Duodenal mucosa (tissue), 2 donors: Measurements from ENCODE around the gene ACACB.

Experiments
- H3K27ac ChIP-seq: one replicate; pipeline ENCODE4 v1.7.0; 2013; ENCODE audit warnings: low read depth, low read length
- H3K27me3 ChIP-seq, 2 donors: one replicate each; pipeline ENCODE4 v1.7.0; 2013; ENCODE audit warnings: low read length in 2 of 2, control low read depth in 1 of 2; ENCODE audit not compliant: insufficient read depth in 2 of 2, control insufficient read depth in 1 of 2
- H3K36me3 ChIP-seq, 2 donors: one replicate each; pipeline ENCODE4 v1.7.0; 2013; ENCODE audit warnings: low read length in 2 of 2, control low read depth in 1 of 2; ENCODE audit not compliant: insufficient read depth in 2 of 2, control insufficient read depth in 1 of 2
- H3K4me1 ChIP-seq, 2 donors: one replicate each; pipeline ENCODE4 v1.7.0; 2013; ENCODE audit warnings: low read length in 2 of 2, control low read depth in 1 of 2; ENCODE audit not compliant: insufficient read depth in 2 of 2, control insufficient read depth in 1 of 2
- H3K4me3 ChIP-seq, 2 donors: one replicate each; pipeline ENCODE4 v1.7.0; 2013; ENCODE audit warnings: low read length in 2 of 2, low read depth in 1 of 2
- H3K9ac ChIP-seq, 2 donors: one replicate each; pipeline ENCODE4 v1.7.0; 2013; ENCODE audit warnings: low read length in 2 of 2, low read depth in 1 of 2
- H3K9me3 ChIP-seq, 2 donors: one replicate each; pipeline ENCODE4 v1.7.0; 2013; ENCODE audit warnings: low read length in 2 of 2, control low read depth in 1 of 2; ENCODE audit not compliant: control insufficient read depth in 1 of 2

The ACACB gene

GRCh38 chr12:109185441-109185840 lies 69.1 kb downstream of the ACACB start:
- Histone ChIP-seq H3K9ac (no peak overlapping the region), H3K9me3 (no peaks in the 10 kb centered on the region), H3K36me3 (peaks cover 9 to 63% of the 10 kb centered on the region in 2 donors), H3K4me3 (no peak overlapping the region), H3K27ac (no peak overlapping the region), H3K4me1 (no peaks in the 10 kb centered on the region), H3K27me3 (no peaks in the 10 kb centered on the region)

DNA sequence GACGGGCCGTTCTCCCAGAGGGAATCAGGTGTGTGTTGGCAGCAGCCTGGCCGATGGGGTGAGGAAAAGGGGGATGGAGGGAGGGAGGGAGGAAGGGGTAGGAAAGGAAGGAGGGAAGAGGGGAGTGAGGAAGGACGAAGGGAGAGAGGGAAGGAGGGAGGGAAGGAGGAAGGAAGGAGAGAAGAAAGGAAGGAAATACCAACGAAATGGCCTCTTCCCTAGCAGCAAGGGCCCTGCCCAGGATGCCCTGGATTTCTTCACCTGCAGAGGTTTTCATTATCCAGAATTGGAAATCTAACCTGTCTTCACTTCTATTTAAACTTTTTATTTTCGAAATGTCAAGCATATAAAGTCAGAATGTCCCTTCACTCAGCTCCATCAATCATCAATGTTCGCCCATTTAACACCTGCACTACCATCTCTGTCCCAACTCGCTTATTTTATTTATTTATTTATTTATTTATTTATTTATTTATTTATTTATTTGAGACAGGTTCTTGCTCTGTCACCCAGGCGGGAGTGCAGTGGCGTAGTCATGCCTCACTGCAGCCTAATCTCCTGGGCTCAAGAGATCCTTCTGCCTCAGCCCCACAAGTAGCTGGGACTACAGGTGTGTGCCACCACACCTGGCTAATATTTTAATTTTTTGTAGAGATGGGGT lies 70.7 kb downstream of the ACACB start:
- no peak overlapping the region for H3K4me3 ChIP-seq
- H3K9ac ChIP-seq: no peak overlapping the region
- H3K27ac ChIP-seq: no peak overlapping the region
- H3K27me3 ChIP-seq: no peaks in the 10 kb centered on the region
- H3K36me3 ChIP-seq: peaks cover 14 to 73% of the 10 kb centered on the region in 2 donors
- no peaks in the 10 kb centered on the region for H3K9me3 ChIP-seq
- H3K4me1 ChIP-seq: no peaks in the 10 kb centered on the region

DNA sequence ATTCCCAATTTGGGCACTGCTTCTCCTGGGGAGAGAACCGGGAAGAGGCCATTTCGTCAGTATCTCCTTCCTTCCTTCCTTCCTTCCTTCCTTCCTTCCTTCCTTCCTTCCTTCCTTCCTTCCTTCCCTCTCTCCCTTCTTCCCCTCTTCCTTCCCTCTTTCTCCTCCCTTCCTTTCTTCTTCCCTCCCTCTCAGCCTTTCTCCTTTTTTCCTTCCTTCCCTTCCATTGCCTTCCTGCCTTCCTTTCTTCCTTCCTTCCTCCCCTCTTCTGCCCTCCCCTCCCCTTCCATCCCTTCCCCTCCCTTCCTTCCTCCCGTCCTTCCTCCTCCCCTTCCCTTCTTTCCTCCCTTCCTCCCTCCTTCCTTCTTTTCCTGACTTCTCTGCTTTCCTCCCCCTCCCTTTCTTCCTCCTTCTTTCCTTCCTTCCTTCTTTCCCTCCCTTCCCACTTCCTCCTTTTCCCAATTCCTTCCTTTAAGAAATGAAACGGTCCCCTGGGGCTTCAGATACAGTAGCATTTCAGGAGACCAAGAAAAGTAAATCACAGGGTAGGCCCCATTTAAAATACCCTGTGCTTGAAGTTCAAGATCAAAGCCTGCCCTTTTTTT lies 71.8 kb downstream of the ACACB start:
- no peaks in the 10 kb centered on the region for H3K27me3 ChIP-seq
- H3K4me3 ChIP-seq: no peak overlapping the region
- no peaks in the 10 kb centered on the region for H3K9me3 ChIP-seq
- peaks cover 14 to 78% of the 10 kb centered on the region in 2 donors for H3K36me3 ChIP-seq
- no peak overlapping the region for H3K9ac ChIP-seq
- H3K4me1 ChIP-seq: no peaks in the 10 kb centered on the region
- H3K27ac ChIP-seq: no peak overlapping the region

GRCh38 chr12:109189291-109189690 lies 72.9 kb downstream of the ACACB start:
- peaks cover 18 to 85% of the 10 kb centered on the region in 2 donors for H3K36me3 ChIP-seq
- no peaks in the 10 kb centered on the region for H3K9me3 ChIP-seq
- no peaks in the 10 kb centered on the region for H3K4me1 ChIP-seq
- H3K27ac ChIP-seq: no peak overlapping the region
- no peak overlapping the region for H3K9ac ChIP-seq
- no peak overlapping the region for H3K4me3 ChIP-seq
- no peaks in the 10 kb centered on the region for H3K27me3 ChIP-seq

- Histone ChIP-seq H3K4me1 (no peaks in the 10 kb centered on the region), H3K27me3 (no peaks in the 10 kb centered on the region), H3K4me3 (no peak overlapping the region), H3K36me3 (peaks cover 27 to 83% of the 10 kb centered on the region in 2 donors), H3K9ac (no peak overlapping the region), H3K27ac (no peak overlapping the region), H3K9me3 (peaks cover 2 to 6% of the 10 kb centered on the region in 2 donors)
These were observed 75.3 kb downstream of the ACACB start for GRCh38 chr12:109191621-109192250.

DNA sequence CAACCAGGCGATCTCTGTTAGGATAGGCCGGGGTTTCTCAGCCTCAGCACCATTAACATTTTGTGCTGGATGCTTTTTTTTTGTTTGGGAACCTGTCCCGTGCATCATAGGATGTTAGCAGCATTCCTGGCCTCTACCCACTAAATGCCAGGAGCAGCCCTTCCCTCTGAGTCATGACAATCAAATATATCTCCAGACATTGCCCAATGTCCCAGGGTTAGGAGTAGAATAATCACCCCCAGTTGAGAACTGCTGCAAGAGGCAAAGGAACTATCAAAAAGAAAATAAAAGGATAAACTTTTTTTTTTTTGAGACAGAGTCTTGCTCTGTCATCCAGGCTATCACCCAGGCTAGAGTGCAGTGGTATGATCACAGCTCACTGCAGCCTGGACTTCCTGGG lies 76.0 kb downstream of the ACACB start:
- H3K27me3 ChIP-seq: no peaks in the 10 kb centered on the region
- no peaks in the 10 kb centered on the region for H3K4me1 ChIP-seq
- no peak overlapping the region for H3K9ac ChIP-seq
- H3K36me3 ChIP-seq: peaks cover 31 to 86% of the 10 kb centered on the region in 2 donors
- no peak overlapping the region for H3K27ac ChIP-seq
- no peak overlapping the region for H3K4me3 ChIP-seq
- peaks cover 2 to 6% of the 10 kb centered on the region in 2 donors for H3K9me3 ChIP-seq

DNA sequence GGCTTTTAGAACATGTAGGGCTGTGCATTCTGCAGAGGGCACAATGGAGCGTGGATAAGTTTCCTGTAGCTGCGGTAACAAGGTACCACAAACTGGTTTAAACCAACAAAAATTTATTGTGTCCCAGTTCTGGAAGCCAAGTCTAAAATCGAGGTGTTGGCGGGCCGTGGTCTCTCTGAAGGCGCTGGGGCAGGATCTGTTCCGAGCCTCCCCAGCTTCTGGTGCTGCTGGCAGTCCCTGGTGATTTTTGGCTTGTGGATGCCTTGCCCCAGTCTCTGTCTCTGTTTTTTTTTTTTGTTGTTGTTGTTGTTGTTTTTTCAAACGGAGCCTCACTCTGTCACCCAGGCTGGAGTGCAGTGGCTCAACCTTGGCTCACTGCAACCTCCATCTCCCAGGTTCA lies 77.5 kb downstream of the ACACB start:
- no peaks in the 10 kb centered on the region for H3K4me1 ChIP-seq
- H3K9me3 ChIP-seq: peaks cover 2 to 6% of the 10 kb centered on the region in 2 donors
- no peaks in the 10 kb centered on the region for H3K27me3 ChIP-seq
- H3K36me3 ChIP-seq: peaks cover 31 to 75% of the 10 kb centered on the region in 2 donors
- no peak overlapping the region for H3K27ac ChIP-seq
- no peak overlapping the region for H3K9ac ChIP-seq
- H3K4me3 ChIP-seq: no peak overlapping the region

DNA sequence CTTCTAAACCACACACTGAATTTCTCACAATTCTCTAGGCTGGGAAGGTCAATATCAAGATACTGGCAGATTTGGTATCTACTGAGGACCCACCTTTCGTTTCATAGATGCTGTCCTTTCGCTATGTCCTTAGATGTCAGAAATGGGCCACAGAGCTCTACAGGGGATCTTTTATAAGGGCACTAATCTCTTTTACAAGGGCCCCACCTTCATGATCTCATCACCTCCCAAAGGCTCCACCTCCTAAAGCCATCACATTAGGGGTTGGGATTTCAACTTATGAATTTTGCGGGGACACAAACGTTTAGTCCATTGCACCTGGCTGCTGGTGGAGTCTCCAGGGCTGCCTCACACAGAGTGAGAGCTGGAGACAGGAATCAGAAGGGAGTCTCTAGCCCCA lies 79.9 kb downstream of the ACACB start:
- H3K27me3 ChIP-seq: no peaks in the 10 kb centered on the region
- H3K27ac ChIP-seq: no peak overlapping the region
- H3K4me1 ChIP-seq: no peaks in the 10 kb centered on the region
- peaks cover 44 to 77% of the 10 kb centered on the region in 2 donors for H3K36me3 ChIP-seq
- H3K4me3 ChIP-seq: no peak overlapping the region
- peaks cover 2 to 6% of the 10 kb centered on the region in 2 donors for H3K9me3 ChIP-seq
- no peak overlapping the region for H3K9ac ChIP-seq

DNA sequence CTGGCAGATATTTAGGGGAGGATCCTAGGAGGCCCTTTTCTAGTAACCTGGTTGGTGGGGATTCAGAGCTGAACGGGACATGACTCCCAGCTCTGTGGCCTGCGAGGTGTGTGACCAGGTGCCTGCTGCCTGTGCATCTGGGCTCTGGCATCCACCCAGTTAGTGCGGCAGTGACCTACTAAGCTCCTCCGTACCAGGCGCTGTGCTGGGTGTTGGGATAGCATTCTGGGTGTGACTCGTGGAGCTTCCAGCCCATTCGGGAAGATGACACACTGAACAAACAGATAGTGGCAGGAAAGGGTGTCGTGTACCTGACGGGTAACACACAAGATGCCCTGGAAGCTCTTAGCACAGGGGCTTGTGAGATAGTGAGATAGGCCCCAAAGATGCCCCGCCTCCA lies 80.9 kb downstream of the ACACB start:
- Histone ChIP-seq H3K9ac (no peak overlapping the region), H3K36me3 (peaks cover 45 to 77% of the 10 kb centered on the region in 2 donors)

GRCh38 chr12:109199324-109199723 lies 82.9 kb downstream of the ACACB start:
- Histone ChIP-seq H3K36me3 (peaks cover 47 to 72% of the 10 kb centered on the region in 2 donors), H3K9ac (no peak overlapping the region), H3K27ac (no peak overlapping the region)

More for the DNA sequence above, 80.9 kb downstream of the ACACB start:
- H3K27ac ChIP-seq: no peak overlapping the region
- no peaks in the 10 kb centered on the region for H3K27me3 ChIP-seq
- H3K4me1 ChIP-seq: no peaks in the 10 kb centered on the region
- H3K4me3 ChIP-seq: no peak overlapping the region
- peaks cover 2 to 6% of the 10 kb centered on the region in 2 donors for H3K9me3 ChIP-seq

More at GRCh38 chr12:109199324-109199723, 82.9 kb downstream of the ACACB start:
- Histone ChIP-seq H3K4me3 (no peak overlapping the region), H3K4me1 (no peaks in the 10 kb centered on the region), H3K9me3 (peaks cover 2 to 6% of the 10 kb centered on the region in 2 donors), H3K27me3 (no peaks in the 10 kb centered on the region)
